Stimulated activated CD8-positive, alpha-beta memory T cell treated with anti-CD3 and anti-CD28 coated beads, Interleukin-15, amount 100 ng/mL, for 24 hours (primary cell): ENCODE data around the gene PHF21B.
"Not testable (repeated sequence)": the region's sequence is repeated elsewhere in the genome, so short reads cannot be mapped to it uniquely, and the experiment has no call there.

Experiments
- DNase-seq: peaks from one replicate; pipeline ENCODE4 v3.0.0-alpha.2; 2020; ENCODE audit warnings: low read depth

PHF21B gene

DNA sequence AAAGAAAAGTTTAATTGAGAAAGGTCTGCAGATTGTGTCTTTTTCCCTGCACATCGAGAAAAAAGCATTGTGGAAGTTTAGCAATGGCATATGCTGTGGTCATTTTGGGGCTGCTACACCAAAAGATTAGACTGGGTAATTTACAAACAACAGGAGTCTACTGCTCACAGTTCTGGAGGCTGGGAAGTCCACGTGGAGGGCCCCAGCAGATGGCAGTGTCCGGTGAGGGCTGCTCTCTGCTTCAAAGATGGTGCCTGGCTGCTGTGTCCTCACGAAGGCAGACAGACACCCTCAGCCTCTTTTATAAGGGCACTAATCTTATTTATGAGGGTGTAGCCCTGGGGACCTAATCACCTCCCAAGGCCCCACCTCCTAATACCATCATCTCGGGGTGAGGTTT lies 21.1 kb downstream of the PHF21B start:
- DNase-seq = no peak

DNA sequence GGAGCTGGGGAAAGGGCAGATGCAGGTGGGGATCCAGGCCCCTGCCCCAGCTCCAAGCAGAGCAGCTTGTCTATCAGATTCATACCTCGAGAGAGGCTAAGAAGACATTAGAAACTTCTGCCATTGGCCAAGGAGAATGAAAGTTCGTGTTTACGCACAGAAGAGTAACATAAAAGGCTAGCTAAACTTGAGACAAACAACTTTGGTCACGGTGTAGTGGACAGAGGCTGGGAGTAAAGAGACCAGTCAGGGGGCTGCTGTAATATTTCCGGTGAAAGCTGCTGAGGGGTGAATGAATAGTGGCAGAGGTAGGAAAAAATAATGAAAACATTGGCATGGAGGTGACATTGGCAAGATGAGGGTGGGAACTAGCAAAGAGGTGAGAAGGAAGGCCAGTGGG lies 22.9 kb downstream of the PHF21B start:
- DNase-seq = no peak

DNA sequence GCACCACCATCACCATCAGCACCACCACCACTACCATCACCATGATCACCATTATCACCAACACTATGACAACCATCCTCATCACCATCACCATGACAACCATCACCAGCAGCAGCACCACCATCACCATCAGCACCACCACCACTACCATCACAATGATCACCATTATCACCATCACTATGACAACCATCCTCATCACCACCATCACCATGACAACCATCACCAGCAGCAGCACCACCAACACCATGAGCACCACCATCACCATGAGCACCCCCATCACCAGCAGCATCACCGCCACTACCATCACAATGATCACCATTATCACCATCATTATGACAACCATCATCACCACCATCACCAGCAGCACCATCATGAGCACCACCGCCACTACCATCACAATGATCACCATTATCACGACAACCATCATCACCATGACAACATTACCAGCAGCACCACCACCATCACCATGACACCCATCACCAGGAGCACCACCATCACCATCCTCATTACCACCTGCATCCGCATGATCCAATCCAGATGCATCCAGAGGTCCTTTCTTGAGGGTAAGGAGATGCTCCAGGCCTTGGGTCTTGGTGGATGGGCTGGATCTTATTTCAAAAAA lies 23.8 kb downstream of the PHF21B start:
- DNase-seq = no peak

GRCh38 chr22:44983878-44984482 lies 25.8 kb downstream of the PHF21B start:
- DNase-seq = no peak

- no peak for DNase-seq
These were observed 27.4 kb downstream of the PHF21B start for GRCh38 chr22:44982445-44982844.

DNA sequence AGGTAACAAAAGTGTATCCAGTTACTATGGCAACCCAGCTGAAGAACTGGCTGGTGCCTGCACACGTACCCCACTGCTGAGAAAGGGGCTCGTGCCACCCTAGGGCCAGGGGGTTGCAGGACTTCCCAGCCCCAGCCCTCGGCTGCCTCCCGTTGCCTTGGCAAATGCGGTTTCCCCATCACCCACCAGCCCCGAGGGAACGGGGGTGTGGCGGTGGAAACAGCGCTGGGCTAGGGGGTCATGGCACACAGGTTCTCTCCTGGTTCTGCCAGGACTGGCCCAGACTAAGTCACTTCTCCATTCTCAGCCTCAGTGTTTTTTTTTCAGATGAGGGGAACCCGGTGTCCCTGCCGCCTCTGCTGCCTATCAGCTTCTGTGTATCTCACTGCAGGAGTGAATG lies 27.9 kb downstream of the PHF21B start:
- DNase-seq = no peak

- no peak for DNase-seq
These were observed 30.7 kb downstream of the PHF21B start for GRCh38 chr22:44979154-44979553.

- peak; percentile 38 for DNase-seq
These were observed 34.2 kb downstream of the PHF21B start for GRCh38 chr22:44975427-44976262.

DNA sequence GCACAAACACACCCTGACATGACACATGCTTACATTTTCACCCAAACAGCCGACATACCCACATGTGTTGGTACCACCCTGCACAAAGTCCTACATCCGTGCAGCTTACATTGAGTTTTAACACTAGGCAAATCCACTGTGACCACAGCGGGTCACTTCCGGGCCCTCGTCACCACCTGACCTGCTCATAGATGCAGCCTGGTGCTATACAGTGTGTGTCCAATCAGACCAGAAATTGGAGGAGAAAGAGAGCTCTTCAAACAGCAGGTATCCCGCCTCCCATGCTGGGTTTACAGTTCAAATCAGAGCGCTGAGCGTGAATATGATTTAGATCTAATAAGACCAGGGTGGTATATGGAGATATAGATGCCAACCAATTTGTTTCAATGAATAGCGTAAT lies 35.4 kb downstream of the PHF21B start:
- DNase-seq = no peak

GRCh38 chr22:44973829-44974228 lies 36.0 kb downstream of the PHF21B start:
- no peak for DNase-seq

GRCh38 chr22:44972363-44973083 lies 37.3 kb downstream of the PHF21B start:
- DNase-seq = no peak

- no peak for DNase-seq
These were observed 38.0 kb downstream of the PHF21B start for GRCh38 chr22:44971651-44972362.

DNA sequence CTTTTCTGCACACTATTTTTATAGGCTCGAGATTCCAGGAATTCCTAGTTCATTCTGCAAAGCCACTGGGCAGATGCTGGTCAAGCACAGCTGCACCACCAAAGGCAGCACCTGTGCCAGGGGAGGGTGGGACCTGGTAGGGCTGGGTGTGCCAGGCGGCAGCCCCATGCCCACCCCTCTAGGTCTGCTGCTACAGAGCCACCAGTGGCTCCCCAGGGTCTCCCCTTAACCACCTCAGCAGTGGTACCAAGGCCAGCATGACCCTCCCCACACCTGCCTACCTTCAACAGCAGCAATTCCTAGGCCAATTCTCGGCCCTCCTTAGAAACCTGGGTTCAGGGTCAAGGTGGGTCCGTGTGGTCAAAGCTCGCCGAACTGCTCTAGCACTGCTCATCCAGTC lies 39.5 kb downstream of the PHF21B start:
- DNase-seq = no peak

DNA sequence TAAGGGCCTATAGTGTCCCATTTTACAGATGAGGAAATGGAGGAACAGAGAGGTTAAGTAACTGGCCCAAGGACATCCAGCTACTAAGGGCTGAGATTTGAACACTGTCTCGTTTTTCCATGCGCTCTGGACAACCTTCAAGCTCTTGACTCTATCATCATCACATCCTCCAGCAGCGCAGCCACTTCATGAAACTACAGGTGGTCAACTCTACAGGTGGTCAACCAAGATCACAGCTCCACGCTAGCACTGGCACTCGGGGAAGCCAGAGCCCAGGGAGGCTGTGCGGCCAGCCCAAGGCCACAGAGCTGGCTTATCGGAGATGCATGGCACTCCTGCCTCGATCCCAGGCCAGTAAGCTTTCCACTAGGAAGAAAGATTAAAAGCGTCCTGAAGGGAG lies 40.0 kb downstream of the PHF21B start:
- DNase-seq = no peak

GRCh38 chr22:44968736-44969135 lies 41.1 kb downstream of the PHF21B start:
- DNase-seq = no peak

DNA sequence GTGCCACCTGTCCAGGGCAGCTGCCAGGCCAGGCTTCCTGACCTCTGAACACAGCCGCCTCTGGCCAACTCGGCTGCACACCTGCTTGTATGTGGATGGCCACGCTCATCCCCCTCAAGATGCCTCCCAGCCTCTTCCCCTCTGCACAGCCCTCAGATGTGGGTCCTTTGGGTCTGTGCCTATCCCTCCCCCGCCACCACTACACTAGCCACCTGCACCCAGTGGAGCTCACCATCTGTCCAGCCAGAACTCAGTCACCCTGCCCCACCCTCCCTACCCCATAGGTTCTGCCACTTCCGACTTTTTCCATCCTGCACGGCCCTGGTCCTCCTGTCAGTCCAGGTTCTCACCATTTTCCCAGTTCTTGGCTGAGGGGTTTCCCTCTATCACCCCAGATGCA lies 44.6 kb downstream of the PHF21B start:
- DNase-seq = no peak

DNA sequence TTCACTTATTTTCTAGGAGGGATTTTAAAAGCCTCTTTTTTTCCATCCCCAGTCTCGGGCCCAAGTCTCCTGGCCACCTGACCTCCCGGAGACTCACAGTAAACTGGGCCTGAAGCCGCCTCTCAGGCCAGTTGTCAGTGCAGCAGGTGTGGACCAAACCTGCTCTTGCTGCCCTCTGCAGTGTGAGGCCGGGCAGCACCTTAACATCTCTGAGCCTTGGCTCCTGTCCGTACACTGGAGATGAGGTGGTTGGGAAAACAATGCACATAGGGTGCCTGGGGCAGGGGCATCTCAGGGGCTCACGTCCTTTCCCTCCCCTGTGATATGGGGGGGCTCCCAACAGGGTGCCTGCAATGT lies 45.1 kb downstream of the PHF21B start:
- DNase-seq = no peak

GRCh38 chr22:44963832-44964721 lies 45.7 kb downstream of the PHF21B start:
- DNase-seq = no peak

DNA sequence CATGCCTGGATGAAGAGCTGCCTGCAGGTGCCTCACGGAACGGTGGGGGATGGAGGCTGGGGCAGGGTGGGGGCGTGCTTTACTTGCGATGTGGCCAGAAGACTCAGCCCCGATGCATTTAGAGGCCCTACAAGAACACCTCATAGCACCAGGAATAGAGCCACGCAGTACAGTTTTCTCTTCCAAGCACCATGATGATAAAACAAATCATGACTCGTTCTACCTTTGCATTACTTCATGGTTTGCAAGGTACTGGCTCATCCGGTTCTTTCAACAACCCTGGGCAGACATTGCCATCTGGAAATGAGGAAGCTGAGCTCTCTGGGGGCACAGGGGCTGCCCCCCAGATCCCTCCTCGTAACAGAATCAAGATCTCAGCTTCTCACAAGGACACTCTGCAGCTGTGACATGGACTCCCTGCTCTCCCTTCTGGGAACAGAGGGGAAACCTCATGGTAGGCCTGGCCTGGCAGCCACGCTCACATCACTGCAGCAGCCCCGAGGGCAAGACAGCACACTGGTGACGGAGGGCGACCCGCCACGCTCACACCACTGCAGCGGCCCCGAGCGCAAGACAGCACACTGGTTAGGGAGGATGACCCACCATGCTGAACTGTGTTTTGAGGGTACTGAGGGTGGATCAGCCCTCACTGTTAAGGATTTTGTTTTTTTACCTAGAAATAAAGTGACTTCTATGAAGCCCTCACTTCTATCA lies 46.9 kb downstream of the PHF21B start:
- DNase-seq = no peak

GRCh38 chr22:44961682-44962081 lies 48.1 kb downstream of the PHF21B start:
- DNase-seq = not testable (repeated sequence)
